Astrocyte (in vitro differentiated cells and primary cell): ENCODE results near the gene DCAF7.

Experiments used
- EZH2 ChIP-seq: IDR thresholded peaks from 2 replicates; pipeline ENCODE4 v1.6.1; 2012; ENCODE audit warnings: mild to moderate bottlenecking, low read length, inconsistent platforms; ENCODE audit not compliant: insufficient read depth
- TF ChIP-seq, protein P1 (sequence below): IDR thresholded peaks from 2 replicates; pipeline ENCODE4 v1.5.1; 2011; ENCODE audit warnings: low read depth, mild to moderate bottlenecking, inconsistent platforms, low read length, moderate library complexity; ENCODE audit not compliant: insufficient read depth

DNA sequence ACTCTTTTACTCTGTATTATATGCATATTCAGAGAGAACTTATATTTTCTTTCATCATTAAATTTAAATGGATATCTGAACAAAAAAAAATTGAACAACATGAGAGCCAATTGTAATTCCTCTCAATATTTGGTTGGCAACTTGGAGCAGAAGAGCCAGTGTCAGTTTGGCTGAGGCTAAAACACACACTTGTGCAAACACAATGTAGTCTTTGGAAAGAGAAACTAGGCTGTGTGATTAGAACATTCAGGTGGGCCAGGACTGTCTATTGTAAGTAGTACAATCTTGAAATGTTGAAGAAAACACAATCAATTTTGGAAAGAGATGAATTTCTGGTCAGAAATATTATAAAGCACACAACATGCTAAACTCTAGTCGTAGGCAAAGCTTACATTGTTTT is 17.0 kb downstream of the DCAF7 start:
- TF ChIP-seq, protein P1, sequence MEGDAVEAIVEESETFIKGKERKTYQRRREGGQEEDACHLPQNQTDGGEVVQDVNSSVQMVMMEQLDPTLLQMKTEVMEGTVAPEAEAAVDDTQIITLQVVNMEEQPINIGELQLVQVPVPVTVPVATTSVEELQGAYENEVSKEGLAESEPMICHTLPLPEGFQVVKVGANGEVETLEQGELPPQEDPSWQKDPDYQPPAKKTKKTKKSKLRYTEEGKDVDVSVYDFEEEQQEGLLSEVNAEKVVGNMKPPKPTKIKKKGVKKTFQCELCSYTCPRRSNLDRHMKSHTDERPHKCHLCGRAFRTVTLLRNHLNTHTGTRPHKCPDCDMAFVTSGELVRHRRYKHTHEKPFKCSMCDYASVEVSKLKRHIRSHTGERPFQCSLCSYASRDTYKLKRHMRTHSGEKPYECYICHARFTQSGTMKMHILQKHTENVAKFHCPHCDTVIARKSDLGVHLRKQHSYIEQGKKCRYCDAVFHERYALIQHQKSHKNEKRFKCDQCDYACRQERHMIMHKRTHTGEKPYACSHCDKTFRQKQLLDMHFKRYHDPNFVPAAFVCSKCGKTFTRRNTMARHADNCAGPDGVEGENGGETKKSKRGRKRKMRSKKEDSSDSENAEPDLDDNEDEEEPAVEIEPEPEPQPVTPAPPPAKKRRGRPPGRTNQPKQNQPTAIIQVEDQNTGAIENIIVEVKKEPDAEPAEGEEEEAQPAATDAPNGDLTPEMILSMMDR: no peak
- TF ChIP-seq EZH2: no peak
